A673 (cell line): ENCODE data around the gene HAPLN2. TPM values are rescaled to one million over a fixed set of nuclear protein-coding genes. Genes with fewer than 3 reads are reported as not detected.
A peak's percentile ranks its signal among the peaks of the same experiment; 100 is the strongest.
"Not testable (repeated sequence)": the region's sequence is repeated elsewhere in the genome, so short reads cannot be mapped to it uniquely, and the experiment has no call there.

ENCODE experiments used
- BruUV-seq: library from RNA; stranded (reverse); fragments of 400-500 nt; replicated peaks from 2 replicates; lab custom pipeline; 2021; lab: Mats Ljungman, UMichigan
- CTCF ChIA-PET: fragments of 300-600 bp; sonication (Branson Sonifier 250); formaldehyde crosslinking; loops from one replicate; lab custom pipeline; 2022; ENCODE audit warnings: antibody characterized with exemption; lab: Charles Lee
- POLR2A ChIA-PET: fragments of 300-600 bp; sonication (Branson Sonifier 250); formaldehyde crosslinking; loops from one replicate; lab custom pipeline; 2022; ENCODE audit warnings: antibody characterized with exemption; ENCODE audit not compliant: low non-redundant PET; lab: Charles Lee
- DNase-seq: peaks from one replicate; pipeline ENCODE4 v3.0.0-alpha.2; 2015; ENCODE audit warnings: low spot score
- H3K27ac ChIP-seq: fragments of 200-600 bp; sonication (generic); 2 replicates; pipeline ENCODE4 v1.5.1; 2016; ENCODE audit warnings: mixed run types, low read depth, mild to moderate bottlenecking, mixed read lengths, antibody characterized with exemption, low read length; ENCODE audit not compliant: poor library complexity, severe bottlenecking
- H3K27me3 ChIP-seq: fragments of 200-600 bp; sonication (generic); replicated peaks from 2 replicates; pipeline ENCODE4 v1.6.1; 2017; ENCODE audit warnings: mixed run types, low read depth, mild to moderate bottlenecking, mixed read lengths, antibody characterized with exemption, low read length; ENCODE audit not compliant: insufficient read depth, poor library complexity
- H3K36me3 ChIP-seq: fragments of 200-600 bp; sonication (generic); 2 replicates; pipeline ENCODE4 v1.6.1; 2016; ENCODE audit warnings: mixed run types, mild to moderate bottlenecking, mixed read lengths, antibody characterized with exemption, low read length; ENCODE audit not compliant: insufficient read depth, poor library complexity, severe bottlenecking
- H3K4me1 ChIP-seq: fragments of 200-600 bp; sonication (generic); 2 replicates; pipeline ENCODE4 v1.6.1; 2017; ENCODE audit warnings: mixed run types, mild to moderate bottlenecking, mixed read lengths, antibody characterized with exemption, low read length; ENCODE audit not compliant: insufficient read depth, poor library complexity, severe bottlenecking
- H3K4me3 ChIP-seq: fragments of 200-600 bp; sonication (generic); 2 replicates; pipeline ENCODE4 v1.5.1; 2016; ENCODE audit warnings: low read depth, mixed run types, mild to moderate bottlenecking, mixed read lengths, low read length; ENCODE audit not compliant: poor library complexity, severe bottlenecking
- H3K9me3 ChIP-seq: fragments of 200-600 bp; sonication (generic); 2 replicates; pipeline ENCODE4 v1.6.1; 2016; ENCODE audit warnings: mixed run types, low read depth, mild to moderate bottlenecking, mixed read lengths, antibody characterized with exemption, low read length; ENCODE audit not compliant: poor library complexity, severe bottlenecking
- CTCF ChIP-seq: fragments of 300-800, 200-600 bp; sonication (generic); conservative IDR thresholded peaks from 2 replicates; pipeline ENCODE4 v1.5.1; 2017; ENCODE audit warnings: low read depth, mild to moderate bottlenecking, antibody characterized with exemption, low read length, moderate library complexity, mixed read lengths
- EZH2 ChIP-seq: fragments of 200-600 bp; sonication (generic); IDR thresholded peaks from 2 replicates; pipeline ENCODE4 v1.6.1; 2017; ENCODE audit warnings: borderline replicate concordance, low read depth, mild to moderate bottlenecking, mixed read lengths, antibody characterized with exemption, low read length; ENCODE audit not compliant: poor library complexity, severe bottlenecking
- intact Hi-C: fragments of 100-400 bp; cut with micrococcal nuclease; formaldehyde crosslinking; loops from one replicate; pipeline ENCODE4 v1.10.0; 2022; ENCODE audit not compliant: unreplicated experiment
- total RNA-seq: library from RNA; stranded (reverse); gene quantifications from 2 replicates; pipeline ENCODE4 v1.2.3, GENCODE V29; 2021

Gene HAPLN2
- total RNA-seq, 1 experiment from 2014 or later: not detected

GRCh38 chr1:156631152-156631551 lies 11.9 kb downstream of the HAPLN2 start:
- BruUV-seq, H3K36me3 ChIP-seq, H3K4me1 ChIP-seq, POLR2A ChIA-PET, H3K4me3 ChIP-seq, H3K9me3 ChIP-seq, DNase-seq, intact Hi-C loops, H3K27ac ChIP-seq: not testable (repeated sequence)
- peak; percentile 31 for TF ChIP-seq CTCF
- CTCF ChIA-PET: interaction anchor here (0.7 kb wide), 1 partner anchor 28 kb away, joined by 5 read pairs; no protein-coding TSS in a partner anchor
- peaks cover 33% of the 10 kb centered on the region for H3K27me3 ChIP-seq

GRCh38 chr1:156632355-156632754 lies 13.1 kb downstream of the HAPLN2 start:
- ChIA-PET CTCF (no interaction called here), POLR2A (no interaction called here)
- no peaks in the 10 kb centered on the region for H3K4me1 ChIP-seq
- no peaks in the 10 kb centered on the region for H3K36me3 ChIP-seq
- intact Hi-C loops: no loop called here
- no peak for DNase-seq
- no peak overlapping the region for H3K27ac ChIP-seq
- no peak for TF ChIP-seq EZH2
- no peak for TF ChIP-seq CTCF
- no peaks in the 10 kb centered on the region for H3K9me3 ChIP-seq
- H3K27me3 ChIP-seq: peaks cover 33% of the 10 kb centered on the region
- no TSS peak for BruUV-seq
- H3K4me3 ChIP-seq: no peak overlapping the region

DNA sequence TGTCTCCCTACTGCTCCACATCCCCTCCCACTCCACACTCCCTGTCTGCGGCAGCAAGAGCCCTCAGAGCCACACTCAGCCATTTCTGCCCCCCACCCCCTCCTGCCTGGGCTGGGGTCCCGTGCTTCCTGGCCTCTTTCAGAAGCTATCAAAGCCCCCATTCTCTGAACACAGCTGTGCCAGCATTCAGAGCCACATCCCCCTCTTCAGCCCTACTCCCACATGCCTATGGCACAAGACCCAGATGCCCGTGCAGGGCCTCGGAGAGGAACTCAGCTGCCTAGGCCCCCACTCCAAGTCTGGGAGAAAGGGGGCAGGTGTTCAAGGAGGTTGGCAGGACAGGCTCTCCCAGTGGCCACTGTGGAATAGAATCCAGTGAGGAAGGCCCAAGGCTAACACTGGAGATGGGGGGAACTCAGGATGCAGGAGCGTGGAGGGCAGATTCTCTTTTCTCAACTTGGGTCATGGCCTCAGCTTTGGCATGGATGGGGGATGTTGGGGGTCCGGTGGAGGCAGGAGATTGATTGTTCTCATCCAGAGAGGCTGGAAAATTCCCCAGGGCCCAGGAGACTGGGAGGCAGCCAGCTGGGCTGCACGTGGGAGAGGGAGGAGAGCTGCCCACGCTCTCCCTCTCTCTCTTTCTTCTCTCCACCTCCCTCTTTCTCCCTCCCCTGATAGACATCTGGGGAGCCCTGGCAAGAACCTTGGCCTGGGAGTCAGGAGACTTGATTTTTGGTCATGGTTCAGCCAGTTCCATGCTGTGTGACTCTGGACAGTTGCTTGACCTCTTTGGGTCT lies 19.2 kb downstream of the HAPLN2 start:
- H3K27ac ChIP-seq: no peak overlapping the region
- no peak overlapping the region for H3K4me3 ChIP-seq
- ChIA-PET POLR2A (no interaction called here), CTCF (no interaction called here)
- H3K9me3 ChIP-seq: no peaks in the 10 kb centered on the region
- DNase-seq: no peak
- peaks cover 4% of the 10 kb centered on the region for H3K4me1 ChIP-seq
- no peaks in the 10 kb centered on the region for H3K36me3 ChIP-seq
- BruUV-seq: no TSS peak
- no peak for TF ChIP-seq CTCF
- TF ChIP-seq EZH2: no peak
- H3K27me3 ChIP-seq: peaks cover 57% of the 10 kb centered on the region
- intact Hi-C loops: no loop called here
